ENCODE measurements around the gene PLPPR1.
"Not testable (repeated sequence)": the region's sequence is repeated elsewhere in the genome, so short reads cannot be mapped to it uniquely, and the experiment has no call there.

The PLPPR1 gene

DNA sequence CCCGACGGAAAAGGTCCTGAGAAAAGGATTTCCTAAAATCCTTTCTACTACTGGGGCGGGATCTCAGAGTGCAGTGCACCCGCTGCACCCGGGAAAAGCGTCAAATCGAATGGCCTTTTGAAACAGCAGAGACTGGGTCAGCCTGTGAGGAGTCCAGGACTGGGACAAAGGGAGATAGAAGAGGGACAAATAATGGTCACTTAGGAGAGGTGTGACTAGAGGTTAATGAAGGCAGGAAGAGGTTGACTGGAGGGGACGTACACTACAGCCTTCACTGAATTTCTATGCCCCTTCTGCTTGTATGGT is 1.5 kb downstream of the PLPPR1 start:
- Mint-ChIP-seq H3K9me3 (no peaks in the 10 kb centered on the region), H3K4me3 (no peak overlapping the region), H3K4me1 (ENCODE audit: low read depth) (no peaks in the 10 kb centered on the region), H3K36me3 (ENCODE audit: low read depth) (no peaks in the 10 kb centered on the region), H3K27me3 (ENCODE audit: low read depth) (peaks cover 54% of the 10 kb centered on the region), H3K27ac (no peak overlapping the region)

DNA sequence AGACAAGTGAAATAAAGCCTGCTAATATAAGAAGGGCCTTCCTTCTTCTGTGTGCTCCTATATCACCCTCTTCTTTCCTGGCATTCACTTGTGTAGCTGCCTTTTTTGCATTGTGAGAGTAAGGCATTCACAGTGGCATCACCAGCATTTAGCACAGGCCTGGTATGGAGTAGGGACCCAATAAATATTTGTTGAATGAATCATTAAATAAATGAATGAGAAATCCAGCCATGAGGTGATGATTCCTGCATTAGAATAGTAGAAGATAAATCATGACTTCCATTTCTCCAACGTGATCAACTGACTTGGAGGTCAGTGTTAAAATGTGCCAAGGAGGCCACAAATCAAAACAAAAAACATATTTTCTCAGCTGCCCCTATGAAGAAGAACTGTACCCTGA is 3.9 kb downstream of the PLPPR1 start:
- H3K27me3 Mint-ChIP-seq (ENCODE audit: low read depth): peaks cover 39% of the 10 kb centered on the region
- H3K27ac Mint-ChIP-seq: no peak overlapping the region
- no peak overlapping the region for H3K4me3 Mint-ChIP-seq
- no peaks in the 10 kb centered on the region for H3K36me3 Mint-ChIP-seq (ENCODE audit: low read depth)
- H3K9me3 Mint-ChIP-seq: no peaks in the 10 kb centered on the region
- no peaks in the 10 kb centered on the region for H3K4me1 Mint-ChIP-seq (ENCODE audit: low read depth)

DNA sequence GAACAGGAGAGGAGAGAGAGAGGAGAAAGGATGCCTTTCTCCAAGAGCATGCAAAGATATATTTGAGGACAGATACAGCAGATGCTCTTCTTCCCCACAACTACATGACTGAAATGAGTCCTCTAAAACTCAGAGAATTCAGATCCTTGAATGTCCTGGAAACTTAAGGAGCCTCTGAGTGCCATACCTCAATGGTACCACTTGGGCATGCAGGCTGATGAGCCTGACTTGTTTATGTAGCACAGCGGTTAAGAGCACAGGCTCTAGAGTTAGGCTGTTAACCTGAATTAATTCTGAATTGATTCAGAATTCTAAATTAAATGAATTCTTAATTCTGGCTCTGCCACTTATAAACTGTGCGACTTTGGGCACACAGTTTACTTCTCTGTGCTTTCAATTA is 5.7 kb downstream of the PLPPR1 start:
- Mint-ChIP-seq H3K27ac (no peak overlapping the region), H3K27me3 (ENCODE audit: low read depth) (peaks cover 31% of the 10 kb centered on the region), H3K4me1 (ENCODE audit: low read depth) (no peaks in the 10 kb centered on the region), H3K4me3 (no peak overlapping the region), H3K9me3 (no peaks in the 10 kb centered on the region), H3K36me3 (ENCODE audit: low read depth) (no peaks in the 10 kb centered on the region)

DNA sequence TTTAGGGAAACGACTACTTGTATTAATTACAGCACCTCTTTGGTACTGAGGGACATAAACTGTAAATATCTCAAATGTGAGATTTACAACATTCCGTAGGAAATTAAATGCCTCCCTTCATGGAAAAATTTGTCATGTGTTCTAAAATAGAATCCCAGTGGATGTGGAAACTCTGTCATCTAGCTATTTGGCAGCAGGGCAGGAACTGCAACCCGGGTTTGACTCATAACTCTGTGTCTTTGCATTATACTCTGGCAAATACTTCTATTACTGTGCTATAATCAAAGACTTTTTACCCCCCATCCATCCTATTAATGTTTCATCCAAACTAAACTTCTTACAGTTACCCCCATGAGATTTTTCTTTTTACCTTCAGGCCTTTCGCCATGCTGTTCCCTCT is 6.6 kb downstream of the PLPPR1 start:
- Mint-ChIP-seq H3K36me3 (ENCODE audit: low read depth) (no peaks in the 10 kb centered on the region), H3K9me3 (no peaks in the 10 kb centered on the region)

DNA sequence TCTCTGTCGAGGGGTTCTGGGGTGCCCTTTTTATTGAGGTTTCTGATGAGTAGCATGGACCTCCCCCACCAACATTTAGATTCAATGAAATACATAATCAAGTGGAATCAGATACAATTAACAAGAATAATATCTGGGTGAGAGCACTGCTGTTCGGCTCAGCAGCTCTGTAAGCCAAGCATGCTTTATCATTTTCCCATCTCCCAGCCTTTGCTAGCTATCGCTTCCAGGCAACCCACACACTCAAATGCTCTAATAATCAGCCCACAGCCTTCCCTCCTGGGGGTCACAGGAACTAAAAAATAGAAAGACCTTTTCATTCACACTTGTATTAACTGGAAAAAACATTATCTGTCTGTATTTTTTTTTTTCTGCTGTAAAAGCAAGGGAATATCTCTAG is 8.9 kb downstream of the PLPPR1 start:
- Mint-ChIP-seq H3K9me3 (no peaks in the 10 kb centered on the region), H3K27me3 (ENCODE audit: low read depth) (no peaks in the 10 kb centered on the region), H3K27ac (no peak overlapping the region), H3K4me3 (no peak overlapping the region), H3K36me3 (ENCODE audit: low read depth) (no peaks in the 10 kb centered on the region), H3K4me1 (ENCODE audit: low read depth) (no peaks in the 10 kb centered on the region)

More for the DNA sequence above, 6.6 kb downstream of the PLPPR1 start:
- Mint-ChIP-seq H3K27me3 (ENCODE audit: low read depth) (peaks cover 22% of the 10 kb centered on the region), H3K27ac (no peak overlapping the region), H3K4me3 (no peak overlapping the region), H3K4me1 (ENCODE audit: low read depth) (no peaks in the 10 kb centered on the region)

DNA sequence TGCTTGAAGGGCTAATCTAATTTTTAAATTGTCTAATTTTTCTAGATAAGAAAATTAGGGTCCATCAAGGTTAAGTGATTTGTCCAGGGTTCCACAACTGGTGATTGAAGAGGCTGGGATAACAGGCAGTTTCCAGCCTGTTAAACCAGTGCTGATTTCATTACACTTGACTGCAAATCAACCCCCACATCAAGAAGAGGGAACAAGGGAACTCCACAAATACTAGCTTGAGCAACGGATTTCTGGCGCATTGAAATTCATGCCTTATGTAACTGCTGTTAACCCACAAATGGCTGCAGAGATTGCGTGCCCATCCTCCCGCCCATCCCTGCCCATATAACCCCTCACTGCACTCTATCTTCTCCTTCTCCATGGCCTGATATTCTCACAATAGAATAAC is 10.0 kb downstream of the PLPPR1 start:
- Mint-ChIP-seq H3K4me3 (no peak overlapping the region), H3K27me3 (ENCODE audit: low read depth) (no peaks in the 10 kb centered on the region), H3K27ac (no peak overlapping the region), H3K36me3 (ENCODE audit: low read depth) (no peaks in the 10 kb centered on the region), H3K9me3 (no peaks in the 10 kb centered on the region), H3K4me1 (ENCODE audit: low read depth) (no peaks in the 10 kb centered on the region)

DNA sequence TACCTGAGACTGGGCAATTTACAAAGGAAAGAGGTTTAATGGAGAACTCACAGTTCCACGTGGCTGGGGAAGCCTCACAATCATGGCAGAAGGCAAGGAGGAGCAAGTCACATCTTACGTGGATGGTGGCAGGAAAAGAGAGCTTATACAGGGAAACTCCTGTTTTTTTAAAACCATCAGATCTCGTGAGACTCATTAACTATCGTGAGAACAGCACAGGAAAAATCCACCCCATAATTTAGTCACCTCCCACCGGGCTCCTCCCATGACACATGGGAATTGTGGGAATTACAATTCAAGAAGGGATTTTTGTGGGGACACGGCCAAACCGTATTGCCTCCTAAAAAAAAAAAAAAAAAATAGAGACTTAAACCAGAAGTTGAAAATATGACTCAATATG is 11.1 kb downstream of the PLPPR1 start:
- not testable (repeated sequence) for H3K36me3 Mint-ChIP-seq (ENCODE audit: low read depth); H3K27ac Mint-ChIP-seq; H3K27me3 Mint-ChIP-seq (ENCODE audit: low read depth); H3K9me3 Mint-ChIP-seq; H3K4me1 Mint-ChIP-seq (ENCODE audit: low read depth); H3K4me3 Mint-ChIP-seq

DNA sequence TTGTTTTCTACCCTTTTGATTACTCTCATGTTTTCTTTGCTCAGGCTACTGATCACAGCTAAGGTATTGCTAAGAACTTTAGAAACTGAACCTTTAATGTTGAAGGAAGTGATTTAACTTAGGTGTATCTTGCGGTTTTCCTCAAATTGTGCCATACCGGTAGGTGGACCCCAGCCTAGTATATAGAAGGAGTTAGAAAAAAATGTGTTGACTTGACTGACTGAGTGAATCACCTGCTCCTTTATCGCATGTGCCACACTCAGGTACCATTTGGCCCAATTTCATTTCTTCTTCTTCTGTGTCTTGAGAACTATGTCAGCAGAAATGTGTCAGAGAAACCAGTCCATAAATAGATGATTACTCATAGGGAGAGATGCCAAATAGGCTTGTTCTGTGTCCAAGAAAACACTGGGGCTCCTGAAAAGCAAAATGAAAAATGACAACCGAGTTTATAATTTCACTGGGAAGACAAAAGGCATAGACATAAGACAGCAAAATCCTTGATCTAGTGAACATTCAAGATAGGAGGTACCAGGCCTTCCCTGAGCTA is 19.4 kb downstream of the PLPPR1 start:
- Mint-ChIP-seq H3K36me3 (ENCODE audit: low read depth) (no peaks in the 10 kb centered on the region), H3K27ac (no peak overlapping the region), H3K4me3 (no peak overlapping the region), H3K27me3 (ENCODE audit: low read depth) (no peaks in the 10 kb centered on the region), H3K9me3 (no peaks in the 10 kb centered on the region), H3K4me1 (ENCODE audit: low read depth) (no peaks in the 10 kb centered on the region)

DNA sequence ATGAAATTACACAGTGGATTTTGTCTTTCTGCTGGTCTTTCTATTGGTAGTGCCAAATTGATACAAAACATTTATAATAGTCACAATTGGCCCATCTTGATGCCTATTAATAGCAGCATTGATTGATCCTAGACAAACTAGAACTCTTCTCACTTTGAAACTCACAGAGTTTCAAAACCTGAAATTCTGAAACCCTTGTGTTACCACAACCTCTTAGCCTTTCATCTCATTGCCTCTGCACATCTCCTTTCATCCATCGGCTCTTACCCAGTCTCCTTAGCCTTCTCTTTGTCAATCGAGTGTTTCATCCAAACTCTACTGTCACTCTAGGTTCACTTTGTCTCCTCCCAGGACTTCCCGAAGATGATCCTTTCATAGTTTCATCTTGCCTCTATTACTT is 22.1 kb downstream of the PLPPR1 start:
- Mint-ChIP-seq H3K36me3 (ENCODE audit: low read depth) (no peaks in the 10 kb centered on the region), H3K9me3 (no peaks in the 10 kb centered on the region), H3K27ac (no peak overlapping the region), H3K4me1 (ENCODE audit: low read depth) (no peaks in the 10 kb centered on the region), H3K4me3 (no peak overlapping the region), H3K27me3 (ENCODE audit: low read depth) (no peaks in the 10 kb centered on the region)

DNA sequence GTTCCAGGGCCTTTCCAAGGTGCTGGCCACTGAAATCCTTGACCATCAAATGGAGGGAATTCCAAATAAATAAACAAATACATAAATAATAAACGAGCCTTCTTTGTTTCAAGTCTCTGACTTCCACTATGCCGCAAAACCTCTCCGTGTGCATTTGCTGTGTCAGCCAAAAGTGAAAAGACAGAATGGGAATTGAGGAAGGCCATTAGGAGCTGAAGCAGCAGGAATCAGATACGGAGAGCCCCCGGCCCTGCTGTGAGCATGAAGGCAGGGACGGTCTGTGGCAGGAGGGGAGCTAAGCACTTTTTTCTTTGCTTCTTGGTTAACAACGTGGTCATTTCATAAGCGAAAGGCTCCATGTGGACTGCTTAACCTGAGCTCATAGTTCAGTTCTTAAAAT is 26.1 kb downstream of the PLPPR1 start:
- no peak overlapping the region for H3K4me3 Mint-ChIP-seq
- no peaks in the 10 kb centered on the region for H3K4me1 Mint-ChIP-seq (ENCODE audit: low read depth)
- H3K9me3 Mint-ChIP-seq: no peaks in the 10 kb centered on the region
- H3K27me3 Mint-ChIP-seq (ENCODE audit: low read depth): no peaks in the 10 kb centered on the region
- no peak overlapping the region for H3K27ac Mint-ChIP-seq
- H3K36me3 Mint-ChIP-seq (ENCODE audit: low read depth): no peaks in the 10 kb centered on the region

DNA sequence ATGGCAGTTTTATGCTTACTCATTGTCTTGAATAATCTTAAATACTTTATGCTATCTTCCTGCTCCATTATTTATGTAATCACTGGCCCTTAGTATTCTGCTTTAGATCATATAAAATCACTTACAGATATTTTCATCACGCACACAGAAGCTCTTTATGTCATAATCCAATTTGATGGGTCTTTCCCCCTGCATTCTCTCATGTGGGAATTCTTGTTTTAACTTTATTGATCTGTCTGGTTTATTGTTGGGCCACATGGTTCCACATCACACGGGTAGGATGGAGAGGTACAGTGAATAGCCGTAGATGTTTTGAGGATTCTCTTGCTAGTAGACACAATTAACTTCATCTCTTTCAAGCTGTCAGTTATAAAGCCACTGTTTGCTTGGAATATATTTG is 27.0 kb downstream of the PLPPR1 start:
- Mint-ChIP-seq H3K9me3 (no peaks in the 10 kb centered on the region), H3K4me3 (no peak overlapping the region), H3K27me3 (ENCODE audit: low read depth) (no peaks in the 10 kb centered on the region), H3K27ac (no peak overlapping the region), H3K36me3 (ENCODE audit: low read depth) (no peaks in the 10 kb centered on the region), H3K4me1 (ENCODE audit: low read depth) (no peaks in the 10 kb centered on the region)

DNA sequence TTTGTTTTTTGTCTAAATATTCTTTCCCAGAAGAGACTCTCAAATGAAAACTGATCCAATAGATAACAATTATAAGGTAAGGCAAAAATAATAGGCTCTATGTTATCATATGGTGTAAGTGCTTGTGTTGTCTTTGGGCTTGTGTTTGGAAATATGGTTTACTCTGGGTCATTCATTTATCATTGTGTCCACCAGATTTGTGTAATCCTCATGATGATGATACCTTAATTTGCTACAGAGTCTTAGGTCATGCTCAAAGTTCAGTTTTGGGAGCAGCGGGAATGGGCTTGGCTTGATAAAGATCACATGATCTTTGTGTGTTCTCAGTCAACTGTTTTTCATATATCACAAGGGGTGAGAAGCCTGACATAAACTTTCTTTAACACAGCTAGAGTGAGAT is 34.2 kb downstream of the PLPPR1 start:
- Mint-ChIP-seq H3K4me3 (no peak overlapping the region), H3K9me3 (no peaks in the 10 kb centered on the region), H3K27me3 (ENCODE audit: low read depth) (no peaks in the 10 kb centered on the region), H3K27ac (no peak overlapping the region), H3K4me1 (ENCODE audit: low read depth) (no peaks in the 10 kb centered on the region), H3K36me3 (ENCODE audit: low read depth) (no peaks in the 10 kb centered on the region)

DNA sequence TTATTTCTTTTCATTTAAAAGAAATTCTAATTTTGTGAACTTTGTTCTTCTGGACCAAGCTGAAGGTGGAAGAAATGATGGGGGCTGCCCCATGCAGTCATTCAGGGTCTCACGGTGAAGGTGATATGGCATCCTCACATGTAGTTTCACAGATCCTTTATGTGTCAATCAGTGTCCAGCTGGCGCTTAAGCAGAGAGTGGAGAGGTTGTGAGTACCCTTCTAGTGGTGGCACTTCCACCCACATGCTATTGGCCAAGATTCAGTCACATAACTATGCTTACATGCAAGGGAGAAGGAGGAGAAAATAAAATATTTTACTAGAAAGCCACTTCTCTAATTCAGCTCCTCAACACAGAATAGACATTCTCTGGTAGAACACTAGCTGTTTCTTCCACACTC is 34.7 kb downstream of the PLPPR1 start:
- H3K9me3 Mint-ChIP-seq: no peaks in the 10 kb centered on the region
- no peak overlapping the region for H3K27ac Mint-ChIP-seq
- no peaks in the 10 kb centered on the region for H3K36me3 Mint-ChIP-seq (ENCODE audit: low read depth)
- no peaks in the 10 kb centered on the region for H3K4me1 Mint-ChIP-seq (ENCODE audit: low read depth)
- H3K27me3 Mint-ChIP-seq (ENCODE audit: low read depth): no peaks in the 10 kb centered on the region
- H3K4me3 Mint-ChIP-seq: no peak overlapping the region

DNA sequence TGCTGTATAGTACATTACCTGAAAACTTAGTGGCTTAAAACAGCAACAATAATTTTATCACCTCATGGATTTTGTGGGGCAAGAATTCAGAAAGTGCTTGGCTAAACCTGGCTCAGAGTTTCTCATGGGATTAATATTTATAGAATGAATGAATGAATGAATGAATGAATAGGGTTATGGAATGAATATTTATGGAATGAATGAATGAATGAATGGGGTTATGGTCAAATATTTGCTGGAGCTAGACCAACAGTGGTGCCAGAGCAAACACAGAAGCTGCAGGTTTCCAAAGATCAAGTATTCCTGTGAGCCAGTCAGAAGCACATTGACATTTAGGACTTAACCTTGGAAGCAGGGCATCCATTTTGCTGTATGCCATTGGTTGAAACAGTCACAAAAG is 35.7 kb downstream of the PLPPR1 start:
- no peak overlapping the region for H3K27ac Mint-ChIP-seq
- no peaks in the 10 kb centered on the region for H3K36me3 Mint-ChIP-seq (ENCODE audit: low read depth)
- H3K4me1 Mint-ChIP-seq (ENCODE audit: low read depth): no peaks in the 10 kb centered on the region
- no peaks in the 10 kb centered on the region for H3K9me3 Mint-ChIP-seq
- no peak overlapping the region for H3K4me3 Mint-ChIP-seq
- H3K27me3 Mint-ChIP-seq (ENCODE audit: low read depth): no peaks in the 10 kb centered on the region

DNA sequence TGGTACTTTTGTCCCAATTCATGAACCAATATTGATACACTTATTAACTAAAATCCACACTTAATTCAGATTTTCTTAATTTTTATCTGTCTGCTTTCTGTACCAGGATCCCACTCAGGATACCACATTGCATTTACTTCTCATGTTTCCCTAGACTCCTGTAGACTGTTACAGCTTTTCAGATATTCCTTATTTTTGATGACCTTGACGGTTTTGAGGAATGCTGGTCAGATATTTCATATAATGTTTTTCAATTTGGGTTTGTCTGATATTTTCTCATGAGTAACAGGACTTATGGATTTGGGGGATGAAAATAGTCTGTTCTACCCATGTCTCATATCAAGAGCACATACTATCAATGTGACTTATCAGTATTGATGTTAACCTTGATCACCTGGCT is 37.4 kb downstream of the PLPPR1 start:
- Mint-ChIP-seq H3K27ac (no peak overlapping the region), H3K4me3 (no peak overlapping the region), H3K27me3 (ENCODE audit: low read depth) (no peaks in the 10 kb centered on the region), H3K36me3 (ENCODE audit: low read depth) (no peaks in the 10 kb centered on the region), H3K9me3 (no peaks in the 10 kb centered on the region), H3K4me1 (ENCODE audit: low read depth) (no peaks in the 10 kb centered on the region)

DNA sequence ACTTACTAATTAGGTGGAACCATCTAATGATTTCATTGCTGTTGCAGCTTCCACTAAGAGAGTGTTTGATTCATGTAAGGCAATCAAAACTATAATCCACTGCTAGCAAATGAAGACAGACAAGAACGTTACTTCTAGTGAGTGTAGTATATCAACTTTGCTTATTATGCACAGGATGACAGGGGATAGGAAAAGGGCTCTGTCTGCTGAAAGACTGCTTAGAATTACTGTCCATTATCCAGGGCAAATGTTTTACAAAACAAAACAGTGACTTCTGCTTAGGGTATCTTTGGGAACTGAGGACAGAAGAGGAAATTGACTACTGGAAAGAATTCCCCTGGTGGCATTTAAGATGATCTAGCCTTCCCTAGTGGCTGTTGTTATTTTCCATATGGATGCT is 40.2 kb downstream of the PLPPR1 start:
- Mint-ChIP-seq H3K4me3 (no peak overlapping the region), H3K36me3 (ENCODE audit: low read depth) (no peaks in the 10 kb centered on the region), H3K4me1 (ENCODE audit: low read depth) (no peaks in the 10 kb centered on the region), H3K27ac (no peak overlapping the region), H3K27me3 (ENCODE audit: low read depth) (no peaks in the 10 kb centered on the region), H3K9me3 (no peaks in the 10 kb centered on the region)
